GM21526 (cell line): Measurements from ENCODE around the gene OSM.

Source experiments
- ATAC-seq: cut with Tn5 transposase; IDR thresholded peaks from one replicate; pipeline ENCODE4 v1.9.1; 2021; ENCODE audit warnings: moderate library complexity; ENCODE audit not compliant: unreplicated experiment, low FRiP score

OSM gene

DNA sequence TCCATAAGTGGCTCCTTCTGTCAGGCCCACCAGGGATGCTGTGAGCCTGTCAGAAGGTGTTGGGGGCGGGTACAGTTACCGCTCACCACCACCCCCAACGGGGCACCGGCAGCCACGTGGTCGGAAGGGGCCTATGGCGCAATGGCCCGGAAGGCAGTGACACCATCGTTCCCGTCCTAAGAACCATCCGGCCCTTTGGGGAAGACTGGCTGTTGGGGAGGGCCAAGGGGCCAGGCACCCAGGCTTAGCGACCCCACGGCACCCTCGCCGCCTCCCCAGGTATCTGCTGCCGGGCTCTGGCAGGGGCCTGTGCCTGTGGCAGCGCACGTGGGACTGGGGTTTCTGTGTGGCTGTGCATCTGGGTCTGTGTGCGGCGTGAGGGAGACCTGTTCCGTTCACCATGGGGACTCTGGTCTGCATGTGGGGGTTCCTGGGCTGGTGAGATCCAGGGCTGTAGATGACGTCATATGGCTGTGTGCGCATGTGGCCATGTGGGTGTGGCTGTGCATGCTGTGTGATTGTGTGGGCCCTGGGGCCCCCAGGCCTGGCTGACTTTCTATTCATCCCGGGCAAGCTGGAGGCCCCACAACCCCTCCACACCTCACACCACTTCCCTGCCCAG, 717 bp downstream of the OSM start:
- peak; percentile 65 for ATAC-seq

- no peak for ATAC-seq
Observed at GRCh38 chr22:30265131-30265720, 1.4 kb downstream of the OSM start.

DNA sequence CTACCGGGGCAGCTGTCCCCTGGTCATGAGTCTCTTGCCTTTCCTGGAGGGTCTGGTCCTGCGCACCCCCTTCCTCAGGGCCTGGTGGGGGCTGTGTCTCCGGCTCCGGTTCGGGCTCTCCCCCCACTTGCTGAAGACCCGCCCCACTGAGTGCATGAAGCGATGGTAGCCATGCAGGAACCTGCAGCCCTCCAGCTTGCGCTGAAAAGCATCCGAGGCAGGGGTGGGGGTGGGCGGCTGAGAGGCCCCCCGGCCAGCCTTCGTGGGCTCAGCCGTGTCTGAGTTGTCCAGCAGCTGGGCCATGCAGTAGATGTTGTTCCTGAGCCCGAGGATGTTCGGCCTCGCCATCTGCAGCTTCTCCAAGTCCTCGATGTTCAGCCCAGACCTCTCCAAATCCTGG, 2.8 kb downstream of the OSM start:
- ATAC-seq, result no peak

- no peak for ATAC-seq
Observed at GRCh38 chr22:30262917-30263741, 3.5 kb downstream of the OSM start.

- no peak for ATAC-seq
Observed at GRCh38 chr22:30262112-30262511, 4.5 kb downstream of the OSM start.

GRCh38 chr22:30261134-30261533, 5.5 kb downstream of the OSM start:
- no peak for ATAC-seq

DNA sequence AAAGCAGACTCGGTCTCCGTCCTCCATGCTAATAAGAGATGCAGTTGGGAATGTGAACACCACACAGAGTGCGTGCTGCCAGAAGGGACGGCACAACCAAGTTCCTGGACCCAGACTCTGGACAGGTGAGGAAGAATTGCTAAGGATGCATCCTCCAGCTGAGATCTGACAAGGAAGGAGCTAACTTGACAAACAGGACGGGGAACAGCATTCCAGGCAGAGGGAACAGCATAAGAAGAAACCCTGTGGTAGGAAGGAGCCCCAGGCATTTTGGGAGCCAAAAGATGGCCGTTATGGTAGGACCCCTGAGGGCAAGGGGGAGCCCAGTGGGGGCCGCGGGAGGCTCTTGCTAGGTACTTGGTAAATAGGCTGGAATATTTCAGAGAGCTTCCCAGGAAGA, 6.0 kb downstream of the OSM start:
- no peak for ATAC-seq

GRCh38 chr22:30260276-30260675, 6.4 kb downstream of the OSM start:
- no peak for ATAC-seq

DNA sequence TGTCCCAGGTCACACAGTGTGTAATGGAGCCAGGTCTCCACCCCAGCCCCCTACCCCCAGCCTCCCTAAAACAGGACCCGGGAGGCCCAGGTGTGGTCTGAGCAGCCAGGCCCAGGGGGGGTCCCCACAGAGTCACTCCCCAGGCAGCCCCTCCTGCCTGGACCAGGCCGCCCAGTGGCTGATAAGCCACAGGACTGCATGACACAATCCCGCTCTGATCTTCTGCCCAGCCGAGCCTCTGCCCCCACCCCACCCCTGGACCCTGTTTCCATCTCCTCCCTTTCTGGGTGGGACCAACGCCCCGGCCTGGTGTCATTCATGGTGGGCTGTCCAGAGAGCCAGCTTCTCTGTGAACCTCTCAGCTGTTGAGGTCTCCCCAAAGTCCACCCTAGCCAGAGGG, 12.3 kb downstream of the OSM start:
- ATAC-seq, result no peak

GRCh38 chr22:30253205-30253852, 13.3 kb downstream of the OSM start:
- no peak for ATAC-seq

- no peak for ATAC-seq
Observed at GRCh38 chr22:30252411-30253204, 14.0 kb downstream of the OSM start.

- no peak for ATAC-seq
Observed at GRCh38 chr22:30251711-30252110, 14.9 kb downstream of the OSM start.

DNA sequence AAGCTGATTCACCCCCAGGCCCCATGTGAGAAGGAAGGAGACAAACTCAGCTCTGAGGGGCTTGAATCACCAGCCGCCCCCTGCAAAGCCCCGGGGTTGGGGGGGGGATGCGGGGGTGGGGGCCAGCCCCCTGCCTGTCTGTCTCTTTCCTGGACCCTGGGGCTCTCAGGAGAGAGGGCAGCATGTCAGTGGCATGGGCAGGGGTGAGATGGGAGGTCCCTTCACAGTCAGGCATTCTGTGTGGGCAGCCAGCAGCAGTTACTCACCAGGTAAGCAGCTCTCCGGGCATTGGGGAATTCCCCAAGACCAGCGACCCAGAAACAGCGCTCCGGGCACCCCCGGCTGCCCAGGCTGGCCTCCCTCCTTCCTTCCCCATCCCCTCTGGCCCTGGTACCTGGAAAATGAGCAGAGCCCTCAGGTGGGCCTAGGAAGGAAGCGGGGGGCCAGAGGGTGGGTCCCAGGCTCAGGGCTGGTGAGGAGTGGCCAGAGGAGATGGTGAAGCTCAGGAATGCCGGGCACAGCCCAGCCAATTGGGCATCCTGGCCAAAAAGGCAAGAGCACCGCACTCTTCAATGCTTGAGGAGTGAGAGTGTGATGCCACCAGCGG, 15.9 kb downstream of the OSM start:
- no peak for ATAC-seq

DNA sequence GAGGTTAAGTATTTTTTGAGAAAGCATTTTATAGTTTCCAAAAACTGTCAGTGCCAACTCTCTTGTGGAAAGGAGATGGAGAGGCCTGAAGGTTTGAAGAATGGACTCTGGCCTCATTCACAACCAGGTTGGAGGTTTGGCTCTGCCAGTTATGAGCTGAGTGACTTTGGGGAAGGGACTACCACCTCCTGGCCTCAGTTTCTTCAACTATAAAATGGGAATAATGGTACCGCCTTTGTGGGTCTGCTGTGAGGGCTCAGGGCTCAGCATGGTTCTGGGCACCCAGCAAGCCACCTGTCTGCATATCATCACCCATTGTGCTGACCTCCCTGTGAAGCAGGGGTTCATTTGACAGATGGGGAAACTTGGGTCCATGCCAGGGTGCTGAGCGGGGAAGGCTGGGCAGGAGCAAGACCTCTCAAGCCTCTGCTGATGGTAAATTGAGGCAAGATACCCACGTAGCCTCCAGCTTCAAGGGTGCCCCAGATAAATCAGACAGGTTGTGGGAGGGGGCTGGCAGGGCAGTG, 16.5 kb downstream of the OSM start:
- ATAC-seq, result no peak

DNA sequence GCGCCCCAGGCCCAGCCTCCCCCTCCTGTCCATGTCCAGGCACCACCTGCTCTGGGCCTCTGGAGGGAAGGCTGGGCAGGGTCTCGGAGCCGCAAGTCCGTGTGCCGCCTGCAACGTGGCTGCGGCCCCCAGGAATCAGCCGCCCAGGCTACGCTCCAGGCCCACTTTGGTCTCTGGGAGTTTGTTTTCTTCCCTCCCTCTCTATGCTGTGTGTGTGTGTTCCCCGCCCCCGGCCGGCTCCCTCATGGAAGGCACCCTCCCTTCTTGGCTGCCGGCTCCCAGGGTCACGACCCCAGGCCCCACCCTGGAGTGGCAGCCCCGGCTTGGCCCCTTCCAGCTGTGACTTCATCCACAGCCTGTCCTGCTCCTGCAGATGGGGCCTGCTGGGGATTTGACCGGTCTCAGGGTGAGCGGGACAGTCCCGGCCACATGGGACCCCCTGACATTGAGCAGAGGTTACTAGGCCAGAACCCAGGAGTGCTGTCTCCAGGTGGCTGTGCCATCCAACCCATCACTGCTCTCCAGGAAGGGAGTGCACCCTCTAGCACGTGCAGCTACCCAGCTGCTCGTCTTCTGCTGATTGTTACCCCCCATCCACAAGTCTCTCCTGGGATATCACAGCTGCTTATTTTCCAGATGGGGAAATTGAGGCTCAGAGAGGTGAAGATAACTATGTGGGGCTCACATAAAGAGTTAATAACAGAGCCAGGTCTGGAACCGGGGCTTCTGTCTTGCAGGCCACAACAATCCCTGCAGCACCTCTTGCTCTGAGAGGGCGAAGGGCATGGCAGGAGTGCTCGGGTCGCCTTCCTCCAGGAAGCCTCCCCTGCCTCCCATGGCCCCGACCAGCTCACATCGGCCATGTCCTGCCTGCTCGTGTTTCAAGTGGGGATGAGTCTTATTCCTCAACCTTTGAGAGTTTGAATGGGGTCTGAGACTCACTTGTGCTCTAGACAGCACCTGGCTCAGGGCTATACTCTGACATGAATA, 17.3 kb downstream of the OSM start:
- ATAC-seq, result no peak

GRCh38 chr22:30248484-30248883, 18.2 kb downstream of the OSM start:
- no peak for ATAC-seq

DNA sequence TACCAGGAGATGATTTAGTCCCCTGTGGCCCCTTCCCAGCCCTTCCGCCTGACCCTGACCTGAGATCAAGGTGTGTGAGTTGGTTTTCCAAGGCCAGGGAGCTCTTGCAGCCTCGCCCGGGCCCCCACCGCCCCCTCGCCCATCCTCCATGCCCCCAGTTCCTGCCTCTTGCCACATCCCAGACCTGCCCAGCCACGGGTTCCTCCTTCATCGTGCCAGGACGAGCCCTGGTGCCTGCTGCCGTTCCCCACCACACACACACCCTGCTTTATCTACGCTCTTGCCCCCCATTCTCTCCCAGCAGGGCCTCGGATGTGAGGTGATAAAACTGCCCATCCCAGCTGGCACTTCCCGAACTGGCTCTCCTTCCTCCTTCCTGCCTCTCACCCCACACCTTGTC, 18.7 kb downstream of the OSM start:
- no peak for ATAC-seq

- ATAC-seq, result no peak
Observed at GRCh38 chr22:30247561-30247960, 19.1 kb downstream of the OSM start.
